Measurements from ENCODE around the gene CHCHD6.

Gene CHCHD6

DNA sequence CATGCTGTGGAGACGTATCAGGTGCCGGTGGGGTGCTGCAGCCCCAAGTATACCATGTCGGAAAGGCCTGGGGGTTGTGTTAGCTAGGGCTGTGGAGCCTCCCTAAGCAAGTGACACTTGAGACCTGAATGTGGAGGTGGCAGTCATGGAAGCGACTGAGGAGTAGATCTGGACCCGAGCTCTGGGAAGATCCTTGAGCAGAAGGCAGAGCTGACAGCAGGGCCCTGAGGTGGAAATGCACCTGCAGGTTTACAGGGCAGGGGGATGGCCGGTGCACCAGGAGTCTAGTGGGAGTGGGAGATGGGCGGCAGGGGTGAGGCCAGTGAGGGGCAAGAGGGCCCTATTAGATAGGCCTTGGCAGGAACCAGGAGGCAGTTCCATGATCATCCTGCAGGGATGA, 187.1 kb downstream of the CHCHD6 start:
- peaks cover 16% of the 10 kb centered on the region for H3K36me3 Mint-ChIP-seq (ENCODE audit: low read depth)
- H3K27ac Mint-ChIP-seq = no peak overlapping the region
- no peaks in the 10 kb centered on the region for H3K27me3 Mint-ChIP-seq
- H3K4me3 Mint-ChIP-seq = no peak overlapping the region
- H3K4me1 Mint-ChIP-seq (ENCODE audit: low read depth) = no peaks in the 10 kb centered on the region
- no peaks in the 10 kb centered on the region for H3K9me3 Mint-ChIP-seq
- no peak for DNase-seq

DNA sequence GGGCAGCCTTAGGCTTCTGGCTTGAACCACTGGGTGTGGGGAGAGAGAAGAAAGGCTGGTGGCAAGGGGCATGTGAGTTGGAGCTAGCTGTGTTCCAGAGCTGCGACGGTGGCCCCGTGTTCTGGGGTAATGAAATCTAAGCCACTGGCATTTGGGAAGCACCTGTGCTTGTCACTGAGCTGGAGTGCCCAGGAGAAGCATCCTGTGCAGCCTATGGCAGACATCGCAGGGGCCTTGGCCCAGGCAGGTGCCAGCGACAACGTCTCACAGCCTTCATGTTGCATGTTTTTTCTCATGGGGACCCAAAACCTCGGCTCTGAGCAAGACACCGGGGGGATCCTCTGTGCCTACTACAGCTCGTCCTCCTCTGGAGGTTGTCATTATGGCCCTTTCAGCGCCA, 187.8 kb downstream of the CHCHD6 start:
- H3K4me3 Mint-ChIP-seq = no peak overlapping the region
- H3K27me3 Mint-ChIP-seq = no peaks in the 10 kb centered on the region
- H3K9me3 Mint-ChIP-seq = no peaks in the 10 kb centered on the region
- H3K27ac Mint-ChIP-seq = no peak overlapping the region
- DNase-seq = no peak
- no peaks in the 10 kb centered on the region for H3K4me1 Mint-ChIP-seq (ENCODE audit: low read depth)
- H3K36me3 Mint-ChIP-seq (ENCODE audit: low read depth) = peaks cover 16% of the 10 kb centered on the region

- Mint-ChIP-seq H3K9me3 (no peaks in the 10 kb centered on the region), H3K36me3 (ENCODE audit: low read depth) (peaks cover 12% of the 10 kb centered on the region), H3K27ac (no peak overlapping the region), H3K4me3 (no peak overlapping the region), H3K4me1 (ENCODE audit: low read depth) (no peaks in the 10 kb centered on the region), H3K27me3 (no peaks in the 10 kb centered on the region)
- DNase-seq = no peak
Measured at GRCh38 chr3:126893651-126894050, 189.6 kb downstream of the CHCHD6 start.

GRCh38 chr3:126894475-126894874, 190.4 kb downstream of the CHCHD6 start:
- Mint-ChIP-seq H3K4me3 (no peak overlapping the region), H3K9me3 (no peaks in the 10 kb centered on the region), H3K27ac (no peak overlapping the region), H3K36me3 (ENCODE audit: low read depth) (peaks cover 10% of the 10 kb centered on the region), H3K4me1 (ENCODE audit: low read depth) (no peaks in the 10 kb centered on the region), H3K27me3 (no peaks in the 10 kb centered on the region)
- DNase-seq = no peak

GRCh38 chr3:126895178-126896066, 191.4 kb downstream of the CHCHD6 start:
- no peak overlapping the region for H3K27ac Mint-ChIP-seq
- no peaks in the 10 kb centered on the region for H3K9me3 Mint-ChIP-seq
- no peak for DNase-seq
- H3K36me3 Mint-ChIP-seq (ENCODE audit: low read depth) = peaks cover 11% of the 10 kb centered on the region
- H3K4me3 Mint-ChIP-seq = no peak overlapping the region
- H3K27me3 Mint-ChIP-seq = no peaks in the 10 kb centered on the region
- no peaks in the 10 kb centered on the region for H3K4me1 Mint-ChIP-seq (ENCODE audit: low read depth)

GRCh38 chr3:126896067-126896441, 192.0 kb downstream of the CHCHD6 start:
- no peaks in the 10 kb centered on the region for H3K9me3 Mint-ChIP-seq
- no peak overlapping the region for H3K4me3 Mint-ChIP-seq
- H3K4me1 Mint-ChIP-seq (ENCODE audit: low read depth) = no peaks in the 10 kb centered on the region
- H3K36me3 Mint-ChIP-seq (ENCODE audit: low read depth) = peaks cover 11% of the 10 kb centered on the region
- H3K27ac Mint-ChIP-seq = no peak overlapping the region
- no peak for DNase-seq
- no peaks in the 10 kb centered on the region for H3K27me3 Mint-ChIP-seq

GRCh38 chr3:126896968-126897367, 192.9 kb downstream of the CHCHD6 start:
- Mint-ChIP-seq H3K36me3 (ENCODE audit: low read depth) (peaks cover 9% of the 10 kb centered on the region), H3K9me3 (no peaks in the 10 kb centered on the region), H3K4me3 (no peak overlapping the region), H3K4me1 (ENCODE audit: low read depth) (no peaks in the 10 kb centered on the region), H3K27me3 (no peaks in the 10 kb centered on the region), H3K27ac (no peak overlapping the region)
- DNase-seq = no peak

GRCh38 chr3:126897943-126898342, 193.9 kb downstream of the CHCHD6 start:
- peaks cover 7% of the 10 kb centered on the region for H3K36me3 Mint-ChIP-seq (ENCODE audit: low read depth)
- no peaks in the 10 kb centered on the region for H3K9me3 Mint-ChIP-seq
- no peaks in the 10 kb centered on the region for H3K27me3 Mint-ChIP-seq
- no peak overlapping the region for H3K27ac Mint-ChIP-seq
- no peak overlapping the region for H3K4me3 Mint-ChIP-seq
- no peak for DNase-seq
- H3K4me1 Mint-ChIP-seq (ENCODE audit: low read depth) = no peaks in the 10 kb centered on the region

DNA sequence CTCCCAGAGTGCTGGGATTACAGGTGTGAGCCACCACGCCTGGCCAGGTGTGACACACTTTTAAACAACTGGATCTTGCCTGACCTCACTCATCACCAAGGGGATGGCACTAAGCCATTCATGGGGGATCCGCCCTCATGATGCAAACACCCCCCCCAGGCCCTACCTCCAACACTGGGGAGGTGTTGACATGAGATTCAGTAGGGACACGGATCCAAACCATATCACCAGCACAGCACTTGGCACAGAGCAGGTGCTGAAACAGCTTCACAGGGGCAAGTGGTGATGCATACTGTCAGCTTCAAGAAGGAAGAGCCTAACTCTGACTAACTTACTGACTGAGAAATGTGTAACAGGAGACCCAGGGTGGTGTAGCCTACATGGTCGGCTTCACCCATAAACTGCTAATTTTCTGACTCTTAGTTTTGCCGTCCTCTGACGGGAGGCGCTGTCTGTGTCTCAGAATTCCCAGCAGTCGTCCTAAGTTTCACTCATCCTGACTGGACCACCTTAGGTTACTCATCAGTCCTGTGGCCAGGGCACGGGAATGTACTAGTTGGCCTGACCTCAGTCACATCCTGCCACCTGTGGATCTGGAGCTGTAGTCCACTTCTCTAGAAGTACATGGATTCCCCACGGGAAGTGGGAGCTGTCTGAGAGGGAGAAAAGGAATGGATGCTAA, 197.0 kb downstream of the CHCHD6 start:
- Mint-ChIP-seq H3K4me1 (ENCODE audit: low read depth) (no peaks in the 10 kb centered on the region), H3K36me3 (ENCODE audit: low read depth) (peaks cover 7% of the 10 kb centered on the region), H3K27me3 (no peaks in the 10 kb centered on the region), H3K4me3 (no peak overlapping the region), H3K27ac (no peak overlapping the region), H3K9me3 (no peaks in the 10 kb centered on the region)
- DNase-seq = no peak

DNA sequence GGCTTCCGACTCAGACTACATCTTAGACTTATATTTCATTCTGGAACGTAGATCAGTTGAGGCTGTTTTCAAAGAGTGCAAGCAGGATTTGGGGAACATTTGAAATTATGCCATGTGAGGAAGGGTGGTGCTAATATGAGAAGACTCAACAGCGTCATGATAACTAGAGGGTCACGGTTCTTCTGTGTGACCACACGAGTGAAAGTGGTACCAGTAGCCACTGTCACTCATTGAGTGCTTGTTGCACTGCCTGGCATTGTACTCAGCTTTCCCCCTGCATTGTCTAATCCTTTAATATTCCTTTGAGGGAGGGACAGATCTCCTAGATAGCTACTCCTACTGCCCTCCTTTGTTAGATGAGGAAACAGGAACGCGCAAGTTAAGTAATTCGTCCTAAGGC, 197.6 kb downstream of the CHCHD6 start:
- H3K36me3 Mint-ChIP-seq (ENCODE audit: low read depth) = peaks cover 7% of the 10 kb centered on the region
- H3K27me3 Mint-ChIP-seq = no peaks in the 10 kb centered on the region
- H3K9me3 Mint-ChIP-seq = no peaks in the 10 kb centered on the region
- no peak overlapping the region for H3K4me3 Mint-ChIP-seq
- no peak for DNase-seq
- H3K4me1 Mint-ChIP-seq (ENCODE audit: low read depth) = no peaks in the 10 kb centered on the region
- no peak overlapping the region for H3K27ac Mint-ChIP-seq

DNA sequence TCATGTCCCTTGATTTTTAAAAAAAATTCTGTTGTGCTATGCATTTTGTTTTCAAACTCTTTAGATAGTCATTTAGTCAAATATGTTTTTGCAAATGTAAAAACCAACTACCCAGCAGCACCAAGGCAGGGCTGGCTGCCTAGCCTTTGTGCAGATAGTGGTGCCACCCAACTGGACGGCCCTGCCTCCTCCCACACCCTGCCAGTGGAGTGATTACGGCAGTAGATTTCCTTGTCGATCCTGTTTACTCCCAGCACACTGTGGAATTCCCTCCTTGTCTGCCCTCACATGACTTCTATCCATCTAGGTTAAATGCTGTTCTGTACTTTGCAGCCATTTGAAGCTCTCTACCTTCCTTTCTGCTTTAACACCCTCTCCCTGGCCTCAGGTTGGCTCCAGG, 199.5 kb downstream of the CHCHD6 start:
- Mint-ChIP-seq H3K27ac (no peak overlapping the region), H3K27me3 (no peaks in the 10 kb centered on the region), H3K9me3 (no peaks in the 10 kb centered on the region)

DNA sequence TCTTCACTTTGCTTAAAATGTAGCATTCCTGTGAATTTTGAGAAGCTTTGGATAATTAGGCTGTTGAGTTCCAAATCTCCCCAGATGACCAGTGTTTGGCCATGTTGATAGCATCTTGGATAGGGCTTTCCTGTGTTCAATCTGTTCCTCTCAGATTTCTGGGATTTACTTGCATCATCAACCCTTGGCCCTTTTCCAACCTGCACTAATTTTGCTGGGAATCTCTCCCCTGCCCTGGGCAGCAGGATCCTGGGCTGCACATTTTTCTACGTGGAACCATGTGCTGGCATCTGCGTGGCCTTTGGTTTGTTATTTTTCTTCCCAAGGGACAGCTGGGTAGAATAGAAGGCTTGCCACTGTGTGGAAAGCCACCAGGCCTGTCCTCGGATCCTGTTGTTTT, 203.5 kb downstream of the CHCHD6 start:
- H3K4me3 Mint-ChIP-seq = no peak overlapping the region
- H3K9me3 Mint-ChIP-seq = no peaks in the 10 kb centered on the region
- peaks cover 39% of the 10 kb centered on the region for H3K4me1 Mint-ChIP-seq (ENCODE audit: low read depth)
- H3K27me3 Mint-ChIP-seq = no peaks in the 10 kb centered on the region
- H3K36me3 Mint-ChIP-seq (ENCODE audit: low read depth) = peaks cover 19% of the 10 kb centered on the region
- DNase-seq = no peak
- H3K27ac Mint-ChIP-seq = no peak overlapping the region

More for the DNA sequence above, 199.5 kb downstream of the CHCHD6 start:
- no peak for DNase-seq
- H3K4me1 Mint-ChIP-seq (ENCODE audit: low read depth) = peaks cover 4% of the 10 kb centered on the region
- H3K36me3 Mint-ChIP-seq (ENCODE audit: low read depth) = peaks cover 7% of the 10 kb centered on the region
- H3K4me3 Mint-ChIP-seq = no peak overlapping the region

GRCh38 chr3:126908752-126909275, 204.8 kb downstream of the CHCHD6 start:
- H3K4me3 Mint-ChIP-seq = no peak overlapping the region
- no peak overlapping the region for H3K27ac Mint-ChIP-seq
- no peak for DNase-seq

DNA sequence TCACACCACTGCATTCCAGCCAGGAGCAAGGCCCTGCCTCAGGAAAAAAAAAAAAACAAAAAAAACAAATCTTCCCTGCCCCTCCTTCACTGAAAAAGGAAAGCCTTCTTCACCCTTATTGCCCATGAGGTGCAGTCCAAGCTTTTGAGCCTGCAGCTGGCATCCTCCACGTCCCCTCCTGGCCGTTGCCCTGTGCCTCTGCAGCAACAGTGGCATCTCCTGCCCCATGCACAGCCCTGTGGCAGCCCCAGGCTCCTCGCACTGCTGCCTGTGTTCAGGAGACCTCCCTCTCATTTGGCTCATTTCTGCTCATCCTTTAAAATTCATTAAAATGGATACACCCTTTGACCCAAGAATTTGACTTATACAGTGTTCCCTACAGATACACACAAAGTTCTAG, 206.2 kb downstream of the CHCHD6 start:
- Mint-ChIP-seq H3K27ac (no peak overlapping the region), H3K9me3 (no peaks in the 10 kb centered on the region), H3K4me1 (ENCODE audit: low read depth) (peaks cover 47% of the 10 kb centered on the region), H3K27me3 (no peaks in the 10 kb centered on the region), H3K4me3 (no peak overlapping the region), H3K36me3 (ENCODE audit: low read depth) (peaks cover 30% of the 10 kb centered on the region)
- DNase-seq = no peak

More at GRCh38 chr3:126908752-126909275, 204.8 kb downstream of the CHCHD6 start:
- Mint-ChIP-seq H3K36me3 (ENCODE audit: low read depth) (peaks cover 19% of the 10 kb centered on the region), H3K9me3 (no peaks in the 10 kb centered on the region), H3K4me1 (ENCODE audit: low read depth) (peaks cover 45% of the 10 kb centered on the region), H3K27me3 (no peaks in the 10 kb centered on the region)

Data from activated T-cell treated with anti-CD3 and anti-CD28 coated beads, Interleukin-2, amount 50 U/mL, for 24 hours (primary cell).